HFF-Myc (cell line): ENCODE results near the gene RPS10.

Source experiments
- DNase-seq: peaks from one replicate; pipeline ENCODE4 v3.0.0-alpha.2; 2011; ENCODE audit warnings: low read depth; ENCODE audit errors: extremely low read depth
- H3K4me3 ChIP-seq: replicated peaks from 2 replicates; pipeline ENCODE4 v1.5.1; 2011; ENCODE audit warnings: low read depth, mild to moderate bottlenecking, control low read depth, low read length
- TF ChIP-seq, protein P1 (sequence below): IDR thresholded peaks from 2 replicates; pipeline ENCODE4 v1.5.1; 2012; ENCODE audit warnings: mild to moderate bottlenecking, low read depth, low read length, control low read depth; ENCODE audit errors: missing control alignments

RPS10 gene

GRCh38 chr6:34389034-34389433 lies 36.8 kb downstream of the RPS10 start:
- TF ChIP-seq, protein P1, sequence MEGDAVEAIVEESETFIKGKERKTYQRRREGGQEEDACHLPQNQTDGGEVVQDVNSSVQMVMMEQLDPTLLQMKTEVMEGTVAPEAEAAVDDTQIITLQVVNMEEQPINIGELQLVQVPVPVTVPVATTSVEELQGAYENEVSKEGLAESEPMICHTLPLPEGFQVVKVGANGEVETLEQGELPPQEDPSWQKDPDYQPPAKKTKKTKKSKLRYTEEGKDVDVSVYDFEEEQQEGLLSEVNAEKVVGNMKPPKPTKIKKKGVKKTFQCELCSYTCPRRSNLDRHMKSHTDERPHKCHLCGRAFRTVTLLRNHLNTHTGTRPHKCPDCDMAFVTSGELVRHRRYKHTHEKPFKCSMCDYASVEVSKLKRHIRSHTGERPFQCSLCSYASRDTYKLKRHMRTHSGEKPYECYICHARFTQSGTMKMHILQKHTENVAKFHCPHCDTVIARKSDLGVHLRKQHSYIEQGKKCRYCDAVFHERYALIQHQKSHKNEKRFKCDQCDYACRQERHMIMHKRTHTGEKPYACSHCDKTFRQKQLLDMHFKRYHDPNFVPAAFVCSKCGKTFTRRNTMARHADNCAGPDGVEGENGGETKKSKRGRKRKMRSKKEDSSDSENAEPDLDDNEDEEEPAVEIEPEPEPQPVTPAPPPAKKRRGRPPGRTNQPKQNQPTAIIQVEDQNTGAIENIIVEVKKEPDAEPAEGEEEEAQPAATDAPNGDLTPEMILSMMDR: no peak
- no peak for DNase-seq
- no peak overlapping the region for H3K4me3 ChIP-seq

GRCh38 chr6:34388421-34388820 lies 37.4 kb downstream of the RPS10 start:
- TF ChIP-seq, protein P1: no peak
- H3K4me3 ChIP-seq: no peak overlapping the region
- no peak for DNase-seq

DNA sequence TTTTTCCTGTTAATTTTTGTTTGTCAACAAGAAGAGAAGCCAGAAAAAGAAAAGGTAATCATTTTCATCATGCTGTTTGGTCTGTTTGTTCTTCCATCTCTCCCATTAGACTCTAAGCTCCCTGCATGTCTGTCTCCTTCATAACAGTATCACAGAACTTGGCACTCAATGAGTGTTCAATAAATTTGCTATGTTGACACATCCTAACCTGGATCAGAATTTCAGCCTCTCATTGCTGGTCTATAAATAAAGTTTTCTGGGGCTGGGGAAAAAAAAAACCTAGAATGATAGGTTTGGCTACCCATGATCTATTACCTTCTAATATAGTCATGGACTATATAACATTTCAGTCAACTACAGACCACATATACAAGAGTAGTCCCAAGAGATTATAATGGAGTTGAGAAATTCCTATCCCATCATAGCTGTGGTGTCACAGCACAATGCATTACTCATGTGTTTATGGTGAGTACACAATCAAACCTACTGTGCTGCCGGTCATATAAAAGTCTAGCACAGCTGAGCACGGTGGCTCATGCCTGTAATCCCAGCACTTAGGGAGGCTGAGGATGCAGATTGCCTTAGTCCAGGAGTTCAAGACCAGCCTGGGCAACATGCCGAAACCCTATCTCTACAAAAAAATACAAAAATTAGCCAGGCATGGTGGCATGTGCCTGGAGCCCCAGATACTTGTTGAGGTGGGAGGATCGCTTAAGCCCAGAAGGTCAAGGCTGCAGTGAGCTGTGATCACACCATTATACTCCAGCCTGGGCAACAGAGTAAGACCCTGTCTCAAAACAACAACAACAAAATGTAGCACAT lies 39.3 kb downstream of the RPS10 start:
- H3K4me3 ChIP-seq: no peak overlapping the region
- no peak for DNase-seq
- TF ChIP-seq, protein P1: no peak

GRCh38 chr6:34385793-34386195 lies 40.1 kb downstream of the RPS10 start:
- H3K4me3 ChIP-seq: no peak overlapping the region
- no peak for DNase-seq
- TF ChIP-seq, protein P1: no peak

GRCh38 chr6:34384321-34385153 lies 41.3 kb downstream of the RPS10 start:
- DNase-seq: no peak
- TF ChIP-seq, protein P1: no peak

GRCh38 chr6:34383656-34384320 lies 42.1 kb downstream of the RPS10 start:
- no peak overlapping the region for H3K4me3 ChIP-seq
- TF ChIP-seq, protein P1: no peak
- no peak for DNase-seq

More at GRCh38 chr6:34384321-34385153, 41.3 kb downstream of the RPS10 start:
- H3K4me3 ChIP-seq: no peak overlapping the region
